Breast epithelium (tissue), 3 donors: ENCODE results near the gene PXDN.

Source experiments
- POLR2A ChIP-seq: fragments of 450-650 bp; IDR thresholded peaks from one replicate; pipeline ENCODE4 v1.6.1; 2016; ENCODE audit warnings: antibody characterized with exemption, mild to moderate bottlenecking, moderate library complexity
- TF ChIP-seq, protein P1 (sequence below), 3 donors: fragments of 450-650 bp; IDR thresholded peaks; one replicate each; pipeline ENCODE4 v1.5.1; 2016 to 2017; ENCODE audit warnings: antibody characterized with exemption in 3 of 3, mild to moderate bottlenecking in 3 of 3, moderate library complexity in 3 of 3

DNA sequence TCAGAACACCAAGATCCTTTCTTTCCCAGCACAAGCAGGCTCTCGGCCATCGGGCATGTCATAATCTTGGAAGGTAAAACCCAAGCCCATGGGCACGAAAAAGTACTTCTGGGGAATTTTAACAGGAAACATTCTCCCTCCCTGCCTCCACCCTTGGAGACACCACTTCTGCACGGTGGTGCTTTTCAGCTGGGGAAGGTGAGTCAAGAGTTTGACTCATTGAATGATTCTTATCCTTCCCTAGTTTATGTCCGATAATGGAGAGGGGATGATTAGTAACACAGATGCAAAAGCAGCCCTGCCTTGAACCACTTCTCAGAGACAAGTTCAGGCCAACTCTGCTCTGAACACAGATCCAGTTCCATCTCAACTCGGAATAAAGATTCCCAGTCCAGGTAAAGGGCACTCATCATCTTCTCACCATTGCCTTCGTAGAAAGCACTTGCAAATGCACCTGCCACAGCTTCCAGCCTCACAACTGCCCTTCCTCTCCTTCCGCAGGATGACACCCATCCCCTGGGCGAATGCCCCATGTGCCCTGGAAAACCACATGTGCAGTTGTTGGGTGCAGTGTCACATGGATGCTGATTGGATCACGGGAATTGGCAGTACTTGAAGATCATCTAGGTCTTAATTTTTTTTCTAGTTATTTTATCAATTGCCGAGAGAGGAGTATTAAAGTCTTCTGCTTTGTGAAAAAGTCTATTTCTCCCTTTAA, 136.2 kb downstream of the PXDN start:
- TF ChIP-seq, protein P1, sequence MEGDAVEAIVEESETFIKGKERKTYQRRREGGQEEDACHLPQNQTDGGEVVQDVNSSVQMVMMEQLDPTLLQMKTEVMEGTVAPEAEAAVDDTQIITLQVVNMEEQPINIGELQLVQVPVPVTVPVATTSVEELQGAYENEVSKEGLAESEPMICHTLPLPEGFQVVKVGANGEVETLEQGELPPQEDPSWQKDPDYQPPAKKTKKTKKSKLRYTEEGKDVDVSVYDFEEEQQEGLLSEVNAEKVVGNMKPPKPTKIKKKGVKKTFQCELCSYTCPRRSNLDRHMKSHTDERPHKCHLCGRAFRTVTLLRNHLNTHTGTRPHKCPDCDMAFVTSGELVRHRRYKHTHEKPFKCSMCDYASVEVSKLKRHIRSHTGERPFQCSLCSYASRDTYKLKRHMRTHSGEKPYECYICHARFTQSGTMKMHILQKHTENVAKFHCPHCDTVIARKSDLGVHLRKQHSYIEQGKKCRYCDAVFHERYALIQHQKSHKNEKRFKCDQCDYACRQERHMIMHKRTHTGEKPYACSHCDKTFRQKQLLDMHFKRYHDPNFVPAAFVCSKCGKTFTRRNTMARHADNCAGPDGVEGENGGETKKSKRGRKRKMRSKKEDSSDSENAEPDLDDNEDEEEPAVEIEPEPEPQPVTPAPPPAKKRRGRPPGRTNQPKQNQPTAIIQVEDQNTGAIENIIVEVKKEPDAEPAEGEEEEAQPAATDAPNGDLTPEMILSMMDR (IDR thresholded peaks at IDR 0.05) = no peak
- TF ChIP-seq POLR2A = no peak
